NOMO-1 treated with DMSO at 0.1 percent for 48 hours (cell line): ENCODE results near the gene RPL18A.

Experiments
- DNase-seq: peaks from one replicate; lab custom pipeline; 2025; ENCODE audit not compliant: unreplicated experiment; lab: John Stamatoyannopoulos, UW

RPL18A gene

GRCh38 chr19:17859533-17860330 lies at the start of gene RPL18A:
TSS of gene RPL18A (plus strand) at chr19:17859910. CDS start at chr19:17859957, 47 bp downstream.
- peak; percentile 99 for DNase-seq

- no peak for DNase-seq
Measured at GRCh38 chr19:17811103-17811502, 48.6 kb upstream of the RPL18A start.

GRCh38 chr19:17811681-17812080 lies 48.0 kb upstream of the RPL18A start:
- no peak for DNase-seq

- no peak for DNase-seq
Measured at GRCh38 chr19:17812099-17812498, 47.6 kb upstream of the RPL18A start.

- DNase-seq = no peak
Measured at GRCh38 chr19:17817668-17818363, 41.9 kb upstream of the RPL18A start.

GRCh38 chr19:17821190-17821589 lies 38.5 kb upstream of the RPL18A start, which contains the start of gene INSL3:
TSS of gene INSL3 (minus strand) at chr19:17821519. CDS start at chr19:17821506, 13 bp downstream.
- DNase-seq = no peak

- no peak for DNase-seq
Measured at GRCh38 chr19:17824339-17824738, 35.4 kb upstream of the RPL18A start.

- no peak for DNase-seq
Measured at GRCh38 chr19:17826508-17827056, 33.1 kb upstream of the RPL18A start.

GRCh38 chr19:17829855-17830566 lies 29.7 kb upstream of the RPL18A start:
- DNase-seq = no peak

GRCh38 chr19:17830567-17831418 lies 28.9 kb upstream of the RPL18A start:
- DNase-seq = no peak

GRCh38 chr19:17831419-17831888 lies 28.3 kb upstream of the RPL18A start:
- no peak for DNase-seq

GRCh38 chr19:17832443-17833208 lies 27.1 kb upstream of the RPL18A start:
- no peak for DNase-seq

- DNase-seq = no peak
Measured at GRCh38 chr19:17834350-17835181, 25.1 kb upstream of the RPL18A start.

- no peak for DNase-seq
Measured at GRCh38 chr19:17835182-17836006, 24.3 kb upstream of the RPL18A start.

GRCh38 chr19:17836530-17836929 lies 23.2 kb upstream of the RPL18A start:
- DNase-seq = no peak

GRCh38 chr19:17837972-17838371 lies 21.7 kb upstream of the RPL18A start:
- DNase-seq = no peak

- DNase-seq = no peak
Measured at GRCh38 chr19:17840019-17840418, 19.7 kb upstream of the RPL18A start.

GRCh38 chr19:17841371-17841809 lies 18.3 kb upstream of the RPL18A start:
- no peak for DNase-seq
